GM19468 (cell line): ENCODE measurements around the gene MTUS2.

Source experiments
- ATAC-seq: cut with Tn5 transposase; IDR thresholded peaks from one replicate; pipeline ENCODE4 v1.9.1; 2021; ENCODE audit warnings: mild to moderate bottlenecking, moderate library complexity, moderate number of reproducible peaks; ENCODE audit not compliant: unreplicated experiment; ENCODE audit errors: extremely low read depth

The MTUS2 gene

GRCh38 chr13:28854657-28855056, 34.5 kb downstream of the MTUS2 start:
- ATAC-seq: no peak

- ATAC-seq: no peak
These were observed 36.1 kb downstream of the MTUS2 start for GRCh38 chr13:28856287-28856686.

GRCh38 chr13:28859069-28859468, 38.9 kb downstream of the MTUS2 start:
- no peak for ATAC-seq

DNA sequence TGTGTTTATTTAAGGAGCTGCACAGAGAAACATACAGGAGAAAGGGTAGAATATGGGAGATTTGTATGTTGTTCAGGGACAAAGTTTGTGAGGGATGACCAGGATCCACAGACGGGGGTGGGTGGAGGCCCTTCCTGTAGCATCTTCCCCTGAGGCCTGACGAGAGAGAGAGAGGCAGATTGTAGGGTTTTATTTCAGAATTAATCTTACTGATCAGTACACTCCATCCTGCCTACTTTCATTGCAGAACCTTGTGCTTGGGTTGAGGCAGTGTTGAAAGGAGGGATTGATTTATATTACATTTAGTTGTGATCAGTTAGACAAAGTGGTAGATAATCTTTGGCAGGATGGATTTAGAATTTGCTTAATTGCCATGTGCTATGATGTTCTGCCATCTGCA, 39.6 kb downstream of the MTUS2 start:
- no peak for ATAC-seq

DNA sequence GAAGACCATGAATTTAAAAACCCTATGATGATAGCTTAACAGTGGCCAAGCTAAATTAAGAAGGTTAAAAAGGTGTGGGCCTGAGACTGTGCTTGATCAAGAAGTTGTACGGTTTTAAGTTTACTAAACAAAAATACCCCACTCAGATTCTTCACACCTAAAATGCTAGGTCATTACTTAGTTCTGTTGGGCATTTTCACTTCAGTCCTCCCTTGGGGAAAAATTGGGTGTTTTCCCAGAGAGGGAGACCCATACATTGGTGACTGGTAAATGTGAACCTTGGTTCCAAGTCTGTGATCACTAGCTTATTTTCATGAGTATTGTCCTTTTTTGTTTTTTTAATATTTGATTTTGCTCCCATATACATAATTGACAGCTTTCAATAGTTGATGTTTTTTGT, 44.4 kb downstream of the MTUS2 start:
- ATAC-seq: no peak

GRCh38 chr13:28865149-28865744, 45.1 kb downstream of the MTUS2 start:
- no peak for ATAC-seq

DNA sequence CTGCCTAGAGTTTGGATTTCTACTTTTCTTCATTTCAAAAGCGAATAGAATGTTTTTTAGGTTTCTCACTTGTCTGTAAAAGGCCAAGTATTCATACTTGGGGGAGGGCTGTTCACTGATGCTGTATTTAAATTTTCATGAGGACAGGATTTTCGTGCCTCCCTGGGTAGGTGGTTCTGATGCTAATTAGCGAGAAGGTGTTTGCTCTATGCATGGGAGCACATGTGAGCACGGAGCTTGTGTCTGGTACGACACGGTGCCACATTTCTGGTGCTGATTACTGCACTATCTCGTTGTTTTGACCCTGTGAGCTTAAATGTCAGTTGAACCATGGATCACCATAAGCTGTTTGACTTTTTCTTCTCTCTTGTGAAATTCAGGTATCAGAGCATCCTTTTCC, 45.8 kb downstream of the MTUS2 start:
- ATAC-seq: no peak

GRCh38 chr13:28866932-28867331, 46.8 kb downstream of the MTUS2 start:
- ATAC-seq: no peak

- no peak for ATAC-seq
These were observed 47.4 kb downstream of the MTUS2 start for GRCh38 chr13:28867564-28867963.

DNA sequence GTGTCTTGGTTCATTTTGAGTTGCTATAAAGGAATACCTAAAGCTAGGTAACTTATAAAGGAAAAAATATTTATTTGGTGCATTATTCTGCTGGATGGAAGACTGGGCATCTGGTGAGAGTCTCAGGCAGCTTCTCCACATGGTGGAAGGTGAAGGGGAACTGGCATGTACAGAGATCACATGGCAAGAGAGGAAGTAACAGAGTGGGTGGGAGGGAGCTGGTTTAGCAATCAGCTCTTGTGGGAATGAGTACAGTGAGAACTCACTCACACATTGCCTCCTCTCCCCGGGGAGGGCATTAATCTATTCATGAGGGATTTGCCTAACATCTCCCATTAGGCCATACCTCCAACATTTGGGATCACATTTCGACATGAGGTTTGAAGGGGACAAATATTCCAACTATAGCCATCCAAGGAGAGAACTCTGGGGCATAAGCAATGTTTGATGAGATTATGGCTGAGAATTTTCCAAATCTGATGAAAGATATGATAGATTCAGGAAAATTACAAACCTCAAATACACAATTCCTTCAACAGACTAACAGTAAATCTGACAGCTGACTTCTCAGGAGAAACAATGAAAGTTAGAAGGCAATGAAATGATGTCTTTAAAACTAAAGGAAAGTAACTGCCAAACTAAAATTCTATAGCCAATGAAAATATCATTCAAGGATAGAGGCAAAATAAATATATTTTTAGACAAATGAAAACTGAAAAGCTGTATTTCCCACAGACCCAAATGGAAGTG, 52.5 kb downstream of the MTUS2 start:
- ATAC-seq: no peak

DNA sequence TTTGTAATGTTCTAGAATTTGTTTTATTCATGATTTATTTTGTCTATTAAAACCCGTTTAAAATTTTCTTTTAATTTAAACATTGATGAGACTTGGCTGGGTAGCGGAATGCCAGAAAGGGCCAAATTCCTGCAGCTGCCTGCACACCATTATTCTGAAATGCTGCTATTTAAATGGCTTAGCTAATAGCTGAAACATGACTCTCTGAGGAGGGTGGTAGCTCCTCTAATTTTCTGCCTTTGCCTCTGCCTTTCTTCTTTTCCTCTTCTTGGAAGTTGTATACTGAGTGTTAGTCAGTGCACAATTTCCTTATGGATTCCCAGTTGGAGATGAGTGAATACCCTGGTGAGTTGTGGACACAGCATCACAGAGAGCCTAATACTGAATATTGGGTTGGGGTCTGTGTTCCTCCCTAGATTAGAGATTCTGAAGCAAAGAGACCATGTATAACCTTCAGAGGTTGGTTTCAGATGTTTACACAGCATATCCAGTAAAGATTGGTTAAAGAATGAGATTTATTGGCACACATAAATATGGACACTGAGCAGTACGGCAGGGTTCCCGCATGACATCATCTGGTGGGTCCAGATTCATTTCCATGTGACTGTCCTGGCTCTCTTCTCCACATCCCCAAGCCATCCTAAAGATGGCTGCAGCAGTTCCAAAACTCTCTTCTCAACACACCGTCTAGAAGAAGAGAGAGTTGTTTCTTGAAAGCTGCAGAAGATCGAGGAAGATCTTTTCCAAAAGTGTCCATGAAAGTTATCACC, 55.9 kb downstream of the MTUS2 start:
- ATAC-seq: no peak

DNA sequence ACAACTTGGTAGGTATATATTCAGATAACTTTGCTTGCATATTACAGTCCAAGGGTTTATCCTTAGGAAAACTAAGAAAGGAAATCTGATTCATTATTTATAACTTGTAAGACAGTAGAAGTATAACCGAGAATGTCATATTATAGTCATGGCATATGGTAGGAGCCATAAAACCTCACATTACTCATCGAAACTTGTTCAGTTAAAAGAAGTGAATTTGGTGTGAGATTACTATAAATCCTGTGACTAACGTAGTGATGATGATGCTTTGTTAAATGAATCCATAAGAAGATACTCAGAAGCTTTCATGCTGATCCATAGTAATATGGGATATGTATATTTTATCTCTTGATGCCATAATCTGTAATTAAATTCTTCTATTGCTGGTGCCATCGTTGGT, 57.3 kb downstream of the MTUS2 start:
- ATAC-seq: no peak

- no peak for ATAC-seq
These were observed 65.0 kb downstream of the MTUS2 start for GRCh38 chr13:28885181-28885580.

- no peak for ATAC-seq
These were observed 69.1 kb downstream of the MTUS2 start for GRCh38 chr13:28889086-28889732.

- ATAC-seq: no peak
These were observed 70.6 kb downstream of the MTUS2 start for GRCh38 chr13:28890712-28891111.

DNA sequence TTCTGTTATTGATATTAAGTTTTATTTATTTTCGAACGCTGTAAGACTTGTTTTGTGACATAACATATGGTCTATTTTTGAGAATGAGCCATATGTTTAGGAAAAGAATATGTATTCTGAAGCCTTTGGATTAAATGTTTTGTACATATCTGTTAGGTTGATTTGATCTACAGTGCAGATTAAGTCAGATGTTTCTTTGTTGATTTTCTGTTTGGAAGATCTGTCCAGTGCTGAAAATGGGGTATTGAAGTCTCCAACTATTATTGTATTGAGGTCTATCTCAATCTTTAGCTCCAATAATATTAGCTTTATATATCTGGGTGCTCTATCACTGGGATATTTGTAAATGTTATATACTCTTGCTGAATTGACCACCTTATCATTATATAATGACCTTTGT, 97.9 kb downstream of the MTUS2 start:
- ATAC-seq: no peak

DNA sequence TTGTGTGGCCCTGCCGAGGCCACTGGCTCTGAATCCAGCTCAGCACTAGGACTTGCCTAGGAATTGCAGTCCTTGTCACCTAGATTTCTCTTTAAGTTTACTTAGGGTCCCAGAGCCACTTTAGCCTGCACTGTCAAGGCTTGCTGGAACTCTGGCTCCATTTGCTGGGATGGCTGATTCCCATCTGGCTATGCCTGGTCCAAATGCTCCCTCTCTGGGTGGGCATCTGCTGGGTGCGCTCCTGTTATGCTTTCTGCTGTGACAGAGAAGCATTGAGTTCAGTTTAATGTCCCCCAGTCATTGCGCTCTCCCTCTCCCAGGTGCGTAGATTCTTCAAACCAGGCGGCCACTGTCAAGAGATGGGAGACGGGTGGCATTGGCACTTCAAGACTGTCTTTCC, 102.2 kb downstream of the MTUS2 start:
- no peak for ATAC-seq

DNA sequence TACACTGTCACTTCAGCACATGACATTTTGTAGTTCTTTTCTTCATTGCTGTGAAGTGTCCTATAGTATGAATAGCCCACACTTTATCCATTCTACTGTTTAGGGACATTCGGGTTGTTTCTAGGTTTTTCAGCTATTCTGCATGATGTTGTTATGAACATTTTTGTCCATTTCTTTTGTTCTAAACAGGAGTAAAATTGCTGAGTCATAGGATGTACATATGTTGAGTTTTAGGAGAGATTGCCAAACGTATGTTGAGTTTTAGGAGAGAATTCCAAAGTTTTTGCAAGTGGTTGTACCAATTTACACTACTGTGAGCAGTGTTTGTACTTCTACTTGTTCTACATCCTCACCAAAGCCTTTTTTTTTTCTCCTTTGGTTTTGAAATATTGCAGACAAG, 115.0 kb downstream of the MTUS2 start:
- no peak for ATAC-seq

DNA sequence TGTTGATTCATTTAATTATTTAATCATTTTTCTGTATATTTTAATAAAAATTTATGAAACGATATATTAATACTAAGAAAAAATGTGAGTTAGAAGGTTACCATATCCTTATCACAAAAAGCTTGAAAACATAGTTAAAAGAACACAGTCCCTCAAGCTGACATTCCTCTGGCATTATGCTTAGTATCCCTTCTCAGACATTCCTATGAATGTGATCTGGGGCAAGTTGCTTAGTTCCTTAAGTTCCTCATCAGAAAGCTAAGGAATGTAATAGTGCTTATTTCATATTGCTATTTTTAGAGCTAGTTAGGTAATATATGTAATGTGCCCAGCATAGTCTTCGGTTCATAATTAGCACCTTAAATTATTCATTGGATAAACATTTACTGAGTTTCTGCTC, 122.8 kb downstream of the MTUS2 start:
- no peak for ATAC-seq

- ATAC-seq: no peak
These were observed 133.7 kb downstream of the MTUS2 start for GRCh38 chr13:28953714-28954418.

- ATAC-seq: no peak
These were observed 134.2 kb downstream of the MTUS2 start for GRCh38 chr13:28954419-28954725.
